Hepatocyte (in vitro differentiated cells): ENCODE data around the gene BBOX1. TPM values are rescaled to one million over a fixed set of nuclear protein-coding genes. Genes with fewer than 3 reads are reported as not detected.

Source experiments
- DNase-seq: peaks from one replicate; pipeline ENCODE4 v3.0.0-alpha.2; 2016; ENCODE audit warnings: low spot score
- H2AFZ ChIP-seq: fragments of 200-600 bp; sonication (generic); 2 replicates; pipeline ENCODE4 v1.6.0; 2016; ENCODE audit warnings: antibody characterized with exemption, mild to moderate bottlenecking
- H3K27ac ChIP-seq: fragments of 200-600 bp; sonication (generic); 2 replicates; pipeline ENCODE4 v1.5.1; 2016; ENCODE audit warnings: mild to moderate bottlenecking
- H3K27me3 ChIP-seq: fragments of 200-600 bp; sonication (generic); 2 replicates; pipeline ENCODE4 v1.6.1; 2016
- H3K36me3 ChIP-seq: fragments of 200-600 bp; sonication (generic); replicated peaks from 2 replicates; pipeline ENCODE4 v1.5.1; 2016; ENCODE audit warnings: low read depth; ENCODE audit not compliant: insufficient read depth
- H3K4me1 ChIP-seq: fragments of 200-600 bp; sonication (generic); 2 replicates; pipeline ENCODE4 v1.5.1; 2016; ENCODE audit warnings: mild to moderate bottlenecking, moderate library complexity; ENCODE audit not compliant: insufficient read depth
- H3K4me2 ChIP-seq: fragments of 200-600 bp; sonication (generic); 2 replicates; pipeline ENCODE4 v1.6.0; 2016
- H3K4me3 ChIP-seq: fragments of 200-600 bp; sonication (generic); 2 replicates; pipeline ENCODE4 v1.5.1; 2016; ENCODE audit warnings: mild to moderate bottlenecking
- H3K79me2 ChIP-seq: fragments of 200-600 bp; sonication (generic); 2 replicates; pipeline ENCODE4 v1.6.0; 2017; ENCODE audit warnings: mild to moderate bottlenecking
- H3K9me2 ChIP-seq: fragments of 200-600 bp; sonication (generic); replicated peaks from 2 replicates; pipeline ENCODE4 v1.6.0; 2017; ENCODE audit warnings: mild to moderate bottlenecking; ENCODE audit not compliant: insufficient read depth
- H3K9me3 ChIP-seq: fragments of 200-600 bp; sonication (generic); 2 replicates; pipeline ENCODE4 v1.5.1; 2016; ENCODE audit warnings: low read depth, mild to moderate bottlenecking
- H4K20me1 ChIP-seq: fragments of 200-600 bp; sonication (generic); 2 replicates; pipeline ENCODE4 v1.6.0; 2016; ENCODE audit warnings: mild to moderate bottlenecking; ENCODE audit not compliant: insufficient read depth, poor library complexity, severe bottlenecking
- EZH2 ChIP-seq: fragments of 200-600 bp; sonication (generic); IDR thresholded peaks from 2 replicates; pipeline ENCODE4 v1.6.1; 2016; ENCODE audit warnings: antibody characterized with exemption, mild to moderate bottlenecking, borderline replicate concordance
- EZH2phosphoT487 ChIP-seq: fragments of 200-600 bp; sonication (generic); IDR thresholded peaks from one replicate; pipeline ENCODE4 v1.6.1; 2018; ENCODE audit warnings: antibody characterized with exemption, mild to moderate bottlenecking, low read depth, moderate library complexity; ENCODE audit not compliant: unreplicated experiment, severe bottlenecking
- WGBS: methylation state at CpG from one replicate; pipeline ENCODE4 v1.1.6; 2016; ENCODE audit warnings: low lambda C conversion rate; ENCODE audit errors: missing lambda C conversion rate; 5-methylcytosine and 5-hydroxymethylcytosine counted together
- polyA plus RNA-seq: library from polyadenylated mRNA; unstranded; fragments of >200 nt; fragmentation: Nextera tagmentation; extraction: Ambion mirVana; gene quantifications from 2 replicates; pipeline ENCODE4 v1.2.1, GENCODE V29; 2016
- total RNA-seq: library from RNA; depleted of rRNA; stranded (reverse); fragments of >200 nt; gene quantifications from 2 replicates; pipeline ENCODE4 v1.2.3, GENCODE V29; 2014
- TF ChIP-seq, protein P1 (sequence below): fragments of 200-600 bp; sonication (generic); IDR thresholded peaks from 2 replicates; pipeline ENCODE4 v1.5.1; 2016; ENCODE audit warnings: antibody characterized with exemption, mild to moderate bottlenecking; ENCODE audit not compliant: poor library complexity

Gene BBOX1
- total and polyA plus RNA-seq, 2 experiments from 2014 or later = 0.56 to 1.6 TPM

DNA sequence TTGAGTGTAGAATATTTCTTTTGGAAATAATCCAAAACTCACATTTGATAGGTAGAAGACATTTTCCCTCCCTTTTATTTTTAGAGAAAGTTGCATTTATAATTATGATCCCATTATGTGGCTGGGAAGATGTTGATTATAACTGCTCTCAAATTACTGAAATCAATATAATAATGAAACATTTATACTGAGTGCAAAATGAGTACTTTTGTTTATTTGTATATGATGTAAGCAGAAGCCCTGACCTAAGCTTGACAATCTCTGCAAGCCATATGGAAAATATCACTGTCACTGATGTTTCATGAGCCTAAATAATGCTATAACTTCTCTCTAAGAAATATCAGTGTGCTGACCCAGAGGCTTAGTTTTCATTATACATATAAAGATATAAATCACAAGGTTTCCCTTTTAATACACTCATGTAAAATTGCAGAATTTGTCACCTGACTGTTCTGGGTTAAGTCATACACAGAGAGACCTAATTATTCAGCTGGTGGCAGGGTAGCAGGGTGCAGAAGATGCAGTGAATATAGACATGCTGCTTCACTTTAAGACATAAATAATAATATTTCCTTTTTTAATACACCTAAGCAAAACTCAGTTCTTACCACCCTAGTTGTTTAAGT is 99.2 kb downstream of the BBOX1 start:
- H3K4me1 ChIP-seq = no peaks in the 10 kb centered on the region
- no peak overlapping the region for H3K4me2 ChIP-seq
- H3K36me3 ChIP-seq = no peaks in the 10 kb centered on the region
- H3K9me3 ChIP-seq = peaks cover 8% of the 10 kb centered on the region
- H3K4me3 ChIP-seq = no peak overlapping the region
- no peaks in the 10 kb centered on the region for H3K9me2 ChIP-seq
- no peaks in the 10 kb centered on the region for H4K20me1 ChIP-seq
- DNase-seq = no peak
- no peak overlapping the region for H3K27ac ChIP-seq
- no peak overlapping the region for H2AFZ ChIP-seq
- H3K79me2 ChIP-seq = no peaks in the 10 kb centered on the region
- H3K27me3 ChIP-seq = no peaks in the 10 kb centered on the region
- TF ChIP-seq EZH2 = no peak
- no peak for TF ChIP-seq EZH2phosphoT487
- TF ChIP-seq, protein P1, sequence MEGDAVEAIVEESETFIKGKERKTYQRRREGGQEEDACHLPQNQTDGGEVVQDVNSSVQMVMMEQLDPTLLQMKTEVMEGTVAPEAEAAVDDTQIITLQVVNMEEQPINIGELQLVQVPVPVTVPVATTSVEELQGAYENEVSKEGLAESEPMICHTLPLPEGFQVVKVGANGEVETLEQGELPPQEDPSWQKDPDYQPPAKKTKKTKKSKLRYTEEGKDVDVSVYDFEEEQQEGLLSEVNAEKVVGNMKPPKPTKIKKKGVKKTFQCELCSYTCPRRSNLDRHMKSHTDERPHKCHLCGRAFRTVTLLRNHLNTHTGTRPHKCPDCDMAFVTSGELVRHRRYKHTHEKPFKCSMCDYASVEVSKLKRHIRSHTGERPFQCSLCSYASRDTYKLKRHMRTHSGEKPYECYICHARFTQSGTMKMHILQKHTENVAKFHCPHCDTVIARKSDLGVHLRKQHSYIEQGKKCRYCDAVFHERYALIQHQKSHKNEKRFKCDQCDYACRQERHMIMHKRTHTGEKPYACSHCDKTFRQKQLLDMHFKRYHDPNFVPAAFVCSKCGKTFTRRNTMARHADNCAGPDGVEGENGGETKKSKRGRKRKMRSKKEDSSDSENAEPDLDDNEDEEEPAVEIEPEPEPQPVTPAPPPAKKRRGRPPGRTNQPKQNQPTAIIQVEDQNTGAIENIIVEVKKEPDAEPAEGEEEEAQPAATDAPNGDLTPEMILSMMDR = no peak

DNA sequence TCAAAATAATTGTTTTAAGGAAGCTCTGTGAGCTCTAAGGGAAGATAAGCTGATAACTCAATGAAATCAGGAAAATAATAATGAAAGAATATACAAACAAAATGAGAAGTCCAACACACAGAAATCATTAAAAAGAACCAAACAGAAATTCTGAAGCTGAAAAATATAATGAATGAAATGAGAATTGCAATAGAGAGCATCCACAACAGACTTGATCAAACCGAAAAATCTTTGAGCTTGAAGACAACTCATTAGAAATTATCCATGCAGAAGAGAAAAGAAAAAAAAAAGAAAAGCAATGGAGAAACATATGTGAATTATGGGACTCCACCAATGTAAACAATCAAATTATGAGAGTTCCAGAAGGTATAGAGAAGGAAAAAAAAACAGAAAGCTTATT is 101.0 kb downstream of the BBOX1 start:
- no peaks in the 10 kb centered on the region for H4K20me1 ChIP-seq
- H3K27me3 ChIP-seq = no peaks in the 10 kb centered on the region
- no peaks in the 10 kb centered on the region for H3K4me1 ChIP-seq
- TF ChIP-seq EZH2 (no peak), EZH2phosphoT487 (no peak)
- TF ChIP-seq, protein P1 = no peak
- no peak overlapping the region for H3K4me3 ChIP-seq
- H3K27ac ChIP-seq = no peak overlapping the region
- H3K9me2 ChIP-seq = no peaks in the 10 kb centered on the region
- no peak for DNase-seq
- no peak overlapping the region for H3K4me2 ChIP-seq
- no peak overlapping the region for H2AFZ ChIP-seq
- peaks cover 5% of the 10 kb centered on the region for H3K9me3 ChIP-seq
- WGBS = 50% methylated on average over 1 of the region's 1 CpG
- H3K79me2 ChIP-seq = no peaks in the 10 kb centered on the region
- H3K36me3 ChIP-seq = no peaks in the 10 kb centered on the region

DNA sequence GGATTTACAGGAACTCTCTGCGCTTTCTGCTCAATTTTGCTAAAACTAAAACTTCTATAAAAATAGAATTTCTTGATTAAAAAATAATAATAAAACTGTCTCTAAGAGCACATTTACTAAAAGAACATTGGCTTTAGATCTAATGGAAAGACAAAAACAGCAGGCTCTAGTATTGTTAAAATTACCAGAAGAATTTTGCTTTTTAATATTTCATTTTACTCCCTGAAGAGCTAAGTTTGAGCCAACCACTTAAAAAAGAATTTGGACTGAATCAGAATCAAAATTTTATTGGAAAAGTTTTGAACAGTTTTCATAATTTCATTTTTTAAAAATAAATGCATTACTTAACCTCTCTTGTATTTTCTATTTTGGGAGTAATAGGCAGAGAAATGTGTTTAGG is 107.3 kb downstream of the BBOX1 start:
- Histone ChIP-seq H3K36me3 (no peaks in the 10 kb centered on the region), H3K27me3 (no peaks in the 10 kb centered on the region)
- WGBS = 96% methylated on average over 1 of the region's 1 CpG

More for the DNA sequence above, 107.3 kb downstream of the BBOX1 start:
- no peaks in the 10 kb centered on the region for H3K9me2 ChIP-seq
- no peak overlapping the region for H3K4me3 ChIP-seq
- DNase-seq = no peak
- TF ChIP-seq, protein P1 = no peak
- no peak for TF ChIP-seq EZH2
- TF ChIP-seq EZH2phosphoT487 = no peak
- no peak overlapping the region for H3K27ac ChIP-seq
- no peaks in the 10 kb centered on the region for H3K9me3 ChIP-seq
- no peak overlapping the region for H2AFZ ChIP-seq
- H4K20me1 ChIP-seq = no peaks in the 10 kb centered on the region
- H3K79me2 ChIP-seq = no peaks in the 10 kb centered on the region
- no peak overlapping the region for H3K4me2 ChIP-seq
- no peaks in the 10 kb centered on the region for H3K4me1 ChIP-seq
